Neutrophil (primary cell): ENCODE data around the gene HOXA2.

Experiments used
- H3K27ac ChIP-seq: fragments of 200-600 bp; sonication (generic); 2 replicates; pipeline ENCODE4 v1.5.1; 2016; ENCODE audit warnings: mild to moderate bottlenecking, moderate library complexity
- H3K27me3 ChIP-seq: fragments of 200-600 bp; sonication (generic); 2 replicates; pipeline ENCODE4 v1.6.0; 2016; ENCODE audit warnings: mild to moderate bottlenecking
- H3K36me3 ChIP-seq: fragments of 200-600 bp; sonication (generic); 2 replicates; pipeline ENCODE4 v1.5.1; 2017
- H3K4me1 ChIP-seq, 2 experiments: fragments of 200-600 bp in 1 of 2; sonication (generic) in 1 of 2; 1 replicate in 1 of 2; 2 replicates in 1 of 2; pipeline versions ENCODE4 v1.5.1 to v1.6.1; 2013 to 2016; ENCODE audit warnings: low read depth in 1 of 2, low read length in 1 of 2, mild to moderate bottlenecking in 1 of 2, moderate library complexity in 1 of 2; ENCODE audit not compliant: control insufficient read depth in 1 of 2, insufficient read depth in 1 of 2
- H3K4me3 ChIP-seq, 2 experiments: fragments of 200-600 bp in 1 of 2; sonication (generic) in 1 of 2; 1 replicate in 1 of 2; 2 replicates in 1 of 2; pipeline ENCODE4 v1.5.1; 2013 to 2016; ENCODE audit warnings: low read depth in 1 of 2, low read length in 1 of 2, mild to moderate bottlenecking in 1 of 2, moderate library complexity in 1 of 2
- H3K9me3 ChIP-seq: fragments of 200-600 bp; sonication (generic); 2 replicates; pipeline ENCODE4 v1.5.1; 2016
- CTCF ChIP-seq: fragments of 200-600 bp; sonication (generic); IDR thresholded peaks from 2 replicates; pipeline ENCODE4 v1.5.1; 2016; ENCODE audit warnings: antibody characterized with exemption

The HOXA2 gene

DNA sequence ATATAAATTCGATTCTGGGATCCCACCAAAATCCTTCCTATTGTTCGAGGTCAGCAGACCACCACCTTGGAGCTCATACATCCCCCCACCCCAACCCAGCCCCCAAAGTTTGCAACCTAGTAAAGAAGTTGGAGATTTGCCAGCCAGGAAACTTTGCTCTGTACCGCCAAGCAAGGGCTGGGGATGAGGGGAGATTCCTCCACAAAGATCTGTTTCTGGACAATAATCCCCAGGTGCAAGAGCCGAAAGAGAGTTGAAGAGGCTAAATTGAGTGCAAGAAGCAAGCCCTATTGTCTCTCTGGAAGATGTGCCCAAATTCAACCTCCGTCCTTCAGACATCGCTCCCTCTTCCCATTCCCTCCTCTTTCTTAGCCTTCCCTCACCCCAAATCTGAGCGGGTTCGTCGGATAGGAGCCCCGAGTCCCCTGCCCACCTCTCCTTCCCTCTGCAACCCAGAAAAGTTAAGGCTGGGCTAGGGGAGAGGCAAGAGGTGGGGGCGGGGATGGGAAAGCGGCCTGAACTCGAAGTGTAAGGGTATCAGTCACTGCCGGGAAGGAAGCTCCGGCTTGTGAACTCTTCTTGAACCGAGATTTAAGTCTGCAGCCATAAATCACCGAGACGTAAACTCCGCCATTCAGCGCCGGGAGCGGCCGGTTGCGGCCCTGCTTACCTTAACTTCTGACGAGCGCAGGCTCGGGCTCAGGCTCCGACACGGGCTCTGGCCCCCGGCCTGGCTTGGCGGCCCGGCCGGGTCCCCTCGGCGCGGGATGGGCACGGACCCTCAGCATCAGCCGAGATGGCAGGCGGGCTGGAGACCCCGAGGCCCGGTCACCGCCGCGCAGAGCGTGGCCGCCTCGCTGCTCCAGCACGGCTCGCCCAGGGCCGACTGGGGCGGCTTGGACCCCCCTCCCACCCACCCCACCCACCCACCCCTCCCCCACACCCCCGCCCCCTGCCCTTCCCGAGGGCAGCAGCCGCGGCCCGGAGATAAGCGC is 10.8 kb upstream of the HOXA2 start:
- H3K27ac ChIP-seq = no peak overlapping the region
- H3K9me3 ChIP-seq = no peaks in the 10 kb centered on the region
- TF ChIP-seq CTCF = no peak
- no peak overlapping the region for H3K4me3 ChIP-seq
- H3K36me3 ChIP-seq = no peaks in the 10 kb centered on the region
- H3K27me3 ChIP-seq = peaks cover 5% of the 10 kb centered on the region
- no peaks in the 10 kb centered on the region for H3K4me1 ChIP-seq

DNA sequence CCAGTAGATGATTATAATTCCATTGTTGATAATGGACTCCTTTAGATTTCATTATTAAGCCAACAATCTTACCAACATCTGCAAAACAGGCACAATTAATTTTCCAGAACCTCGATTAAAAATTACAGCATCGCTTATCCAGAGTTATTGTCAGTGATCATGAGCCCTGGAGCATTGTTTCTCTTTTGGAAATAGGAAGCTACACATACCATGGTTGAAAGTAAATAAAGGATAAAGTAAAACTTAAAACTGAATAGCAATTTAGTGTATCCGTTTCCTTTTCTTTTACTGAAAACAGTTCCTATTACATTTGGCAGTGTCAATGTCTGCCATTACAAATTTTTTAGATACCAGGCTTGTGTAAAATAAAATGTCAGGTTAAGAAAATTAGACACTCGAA is 9.9 kb upstream of the HOXA2 start:
- no peaks in the 10 kb centered on the region for H3K9me3 ChIP-seq
- no peak overlapping the region for H3K27ac ChIP-seq
- no peak overlapping the region for H3K4me3 ChIP-seq
- H3K36me3 ChIP-seq = no peaks in the 10 kb centered on the region
- TF ChIP-seq CTCF = no peak
- H3K4me1 ChIP-seq = no peaks in the 10 kb centered on the region
- H3K27me3 ChIP-seq = peaks cover 5% of the 10 kb centered on the region

- Histone ChIP-seq H3K27me3 (peaks cover 5% of the 10 kb centered on the region), H3K9me3 (no peaks in the 10 kb centered on the region), H3K4me1 (no peaks in the 10 kb centered on the region), H3K27ac (no peak overlapping the region), H3K4me3 (no peak overlapping the region), H3K36me3 (no peaks in the 10 kb centered on the region)
- TF ChIP-seq CTCF = no peak
Measured at GRCh38 chr7:27111751-27112277, 9.3 kb upstream of the HOXA2 start.

GRCh38 chr7:27111042-27111750 is 8.7 kb upstream of the HOXA2 start:
- H3K4me1 ChIP-seq = no peaks in the 10 kb centered on the region
- no peak overlapping the region for H3K4me3 ChIP-seq

More at GRCh38 chr7:27111042-27111750, 8.7 kb upstream of the HOXA2 start:
- Histone ChIP-seq H3K27ac (no peak overlapping the region), H3K27me3 (peaks cover 10% of the 10 kb centered on the region), H3K9me3 (no peaks in the 10 kb centered on the region), H3K36me3 (no peaks in the 10 kb centered on the region)
- TF ChIP-seq CTCF = no peak
